Measurements from ENCODE around the gene TMEM132D. TPM values are rescaled to one million over a fixed set of nuclear protein-coding genes. Genes with fewer than 3 reads are reported as not detected.

The TMEM132D gene
- total and polyA plus RNA-seq, 4 donors = 0.01 to 0.14 (median 0.08) TPM

GRCh38 chr12:129036135-129036534 lies 867.7 kb downstream of the TMEM132D start:
- Histone ChIP-seq H3K9me3 (ENCODE audit: control insufficient read depth in 4 of 4, low read length in 3 of 4) (no peaks in the 10 kb centered on the region), H3K27me3 (ENCODE audit: control insufficient read depth in 4 of 4, insufficient read depth in 4 of 4, low read length in 3 of 4) (no peaks in the 10 kb centered on the region), H3K4me1 (ENCODE audit: control insufficient read depth in 4 of 4, insufficient read depth in 4 of 4, low read length in 3 of 4) (no peaks in the 10 kb centered on the region), H3K36me3 (ENCODE audit: control insufficient read depth in 4 of 4, insufficient read depth in 3 of 4, low read depth in 1 of 4, low read length in 3 of 4) (no peaks in the 10 kb centered on the region), H3K27ac (ENCODE audit: low read depth in 1 of 2, low read length in 2 of 2) (no peak overlapping the region), H3K4me3 (ENCODE audit: low read depth in 1 of 3, low read length in 3 of 3) (no peak overlapping the region), H3K9ac (ENCODE audit: low read depth in 1 of 2, low read length in 2 of 2) (no peak overlapping the region)
- TF ChIP-seq CTCF (IDR thresholded peaks at IDR 0.05; ENCODE audit: low read depth, low read length, missing input control) (no peak), HNF4A (conservative IDR thresholded peaks at IDR 0.05) (no peak), REST (IDR thresholded peaks at IDR 0.05) (no peak), RXRA (IDR thresholded peaks at IDR 0.05) (no peak), YY1 (IDR thresholded peaks at IDR 0.05) (no peak), ZBTB33 (IDR thresholded peaks at IDR 0.05) (no peak), EGR1 (IDR thresholded peaks at IDR 0.05; ENCODE audit: low read depth in 2 of 2) (no peak), JUND (IDR thresholded peaks at IDR 0.05) (no peak), ATF3 (IDR thresholded peaks at IDR 0.05) (no peak), MAX (IDR thresholded peaks at IDR 0.05) (no peak), SP1 (IDR thresholded peaks at IDR 0.05) (no peak)
- 87% methylated on average over 9 of the region's 9 CpGs for WGBS
- DNase-seq (ENCODE audit: low spot score) = no peak

- Histone ChIP-seq H3K9me3 (ENCODE audit: control insufficient read depth in 4 of 4, low read length in 3 of 4) (no peaks in the 10 kb centered on the region), H3K27ac (ENCODE audit: low read depth in 1 of 2, low read length in 2 of 2) (no peak overlapping the region), H3K4me1 (ENCODE audit: control insufficient read depth in 4 of 4, insufficient read depth in 4 of 4, low read length in 3 of 4) (no peaks in the 10 kb centered on the region), H3K4me3 (ENCODE audit: low read depth in 1 of 3, low read length in 3 of 3) (no peak overlapping the region), H3K36me3 (ENCODE audit: control insufficient read depth in 4 of 4, insufficient read depth in 3 of 4, low read depth in 1 of 4, low read length in 3 of 4) (no peaks in the 10 kb centered on the region), H3K27me3 (ENCODE audit: control insufficient read depth in 4 of 4, insufficient read depth in 4 of 4, low read length in 3 of 4) (no peaks in the 10 kb centered on the region), H3K9ac (ENCODE audit: low read depth in 1 of 2, low read length in 2 of 2) (no peak overlapping the region)
- 87% methylated on average over 15 of the region's 15 CpGs for WGBS
- no peak for DNase-seq (ENCODE audit: low spot score)
- TF ChIP-seq HNF4G (IDR thresholded peaks at IDR 0.05) = no peak
- TF ChIP-seq MAX (IDR thresholded peaks at IDR 0.05) = no peak
- TF ChIP-seq YY1 (IDR thresholded peaks at IDR 0.05) = no peak
- TF ChIP-seq EGR1 (IDR thresholded peaks at IDR 0.05; ENCODE audit: low read depth in 2 of 2) = no peak
These were observed 869.1 kb downstream of the TMEM132D start for GRCh38 chr12:129034558-129035289.

All from liver (tissue), 9 donors.